WTC11 (cell line): ENCODE results near the gene UTP4. TPM values are rescaled to one million over a fixed set of nuclear protein-coding genes. Genes with fewer than 3 reads are reported as not detected.
A peak's percentile ranks its signal among the peaks of the same experiment; 100 is the strongest.

Source experiments
- ATAC-seq: fragments of 200-7000 bp; cut with Tn5 transposase; 2 replicates; pipeline ENCODE4 v1.10.0; 2021; ENCODE audit warnings: mild to moderate bottlenecking, moderate library complexity
- CTCF ChIA-PET: fragments of 300-600 bp; sonication (Branson Sonifier 250); formaldehyde crosslinking; loops from one replicate; lab custom pipeline; 2021; ENCODE audit warnings: antibody characterized with exemption; lab: Charles Lee
- POLR2A ChIA-PET: fragments of 350-600 bp; sonication (Branson Sonifier 250); formaldehyde crosslinking; loops from one replicate; lab custom pipeline; 2021; ENCODE audit warnings: antibody characterized with exemption; lab: Charles Lee
- DNase-seq: peaks from one replicate; pipeline ENCODE4 v3.0.0; 2021; ENCODE audit warnings: low spot score
- H3K27ac Mint-ChIP-seq: 2 replicates; pipeline ENCODE4 v1.8.0; 2021; ENCODE audit warnings: mixed read lengths
- H3K27me3 Mint-ChIP-seq: 2 replicates; pipeline ENCODE4 v1.8.0; 2021; ENCODE audit warnings: low read depth, mild to moderate bottlenecking, moderate library complexity, mixed read lengths
- H3K36me3 Mint-ChIP-seq: 2 replicates; pipeline ENCODE4 v1.8.0; 2021; ENCODE audit warnings: mixed read lengths
- H3K4me1 Mint-ChIP-seq: 2 replicates; pipeline ENCODE4 v1.8.0; 2022; ENCODE audit warnings: mixed read lengths
- H3K4me3 Mint-ChIP-seq: 2 replicates; pipeline ENCODE4 v1.8.0; 2021; ENCODE audit warnings: mild to moderate bottlenecking, moderate library complexity, mixed read lengths
- H3K9me3 Mint-ChIP-seq: 2 replicates; pipeline ENCODE4 v1.8.0; 2021; ENCODE audit warnings: mixed read lengths
- CTCF ChIP-seq: fragments of 200-600 bp; IDR thresholded peaks from 2 replicates; pipeline ENCODE4 v1.8.0; 2022; ENCODE audit warnings: antibody characterized with exemption
- EMX1 ChIP-seq: fragments of 250-450 bp; sonication (Bioruptor Pico); IDR thresholded peaks from 2 replicates; pipeline ENCODE4 v1.8.0; 2021; ENCODE audit warnings: mild to moderate bottlenecking
- GABPB1 ChIP-seq: sonication (generic); formaldehyde crosslinking; IDR thresholded peaks from 2 replicates; pipeline ENCODE4 v1.8.1; 2023; ENCODE audit warnings: mild to moderate bottlenecking, missing genetic modification reagents
- MYBL2 ChIP-seq: sonication (generic); formaldehyde crosslinking; IDR thresholded peaks from 2 replicates; pipeline ENCODE4 v1.8.1; 2023; ENCODE audit warnings: mild to moderate bottlenecking, moderate library complexity, missing genetic modification reagents
- NFYB ChIP-seq: sonication (generic); formaldehyde crosslinking; conservative IDR thresholded peaks from 2 replicates; pipeline ENCODE4 v1.8.0; 2022; ENCODE audit warnings: low read depth, missing genetic modification reagents
- NR3C1 ChIP-seq: sonication (generic); formaldehyde crosslinking; conservative IDR thresholded peaks from 2 replicates; pipeline ENCODE4 v1.8.1; 2023; ENCODE audit warnings: low read depth, mild to moderate bottlenecking, missing genetic modification reagents
- TEAD4 ChIP-seq: sonication (generic); formaldehyde crosslinking; IDR thresholded peaks from 2 replicates; pipeline ENCODE4 v1.8.0; 2022; ENCODE audit warnings: mild to moderate bottlenecking, missing genetic modification reagents
- ZNF281 ChIP-seq: sonication (generic); formaldehyde crosslinking; IDR thresholded peaks from 2 replicates; pipeline ENCODE4 v1.8.0; 2023; ENCODE audit warnings: mild to moderate bottlenecking, missing genetic modification reagents
- ZNF671 ChIP-seq: fragments of 250-450 bp; sonication (Bioruptor Pico); IDR thresholded peaks from 2 replicates; pipeline ENCODE4 v1.8.0; 2021; ENCODE audit warnings: mild to moderate bottlenecking
- ZSCAN18 ChIP-seq: fragments of 250-450 bp; sonication (Bioruptor Pico); IDR thresholded peaks from 2 replicates; pipeline ENCODE4 v2.1.2; 2022; ENCODE audit warnings: mild to moderate bottlenecking, moderate library complexity
- total RNA-seq: library from RNA; stranded (reverse); gene quantifications from 3 replicates; pipeline ENCODE4 v1.2.3, GENCODE V29; 2021
- TF ChIP-seq, protein P1 (sequence below): sonication (generic); formaldehyde crosslinking; IDR thresholded peaks from 2 replicates; pipeline ENCODE4 v1.8.1; 2022; ENCODE audit warnings: mild to moderate bottlenecking, moderate library complexity, missing genetic modification reagents
- TF ChIP-seq, protein P2 (sequence below): sonication (generic); formaldehyde crosslinking; IDR thresholded peaks from 2 replicates; pipeline ENCODE4 v1.8.1; 2022; ENCODE audit warnings: mild to moderate bottlenecking, missing genetic modification reagents, moderate library complexity, borderline replicate concordance
- TF ChIP-seq, protein P3 (sequence below): sonication (generic); formaldehyde crosslinking; IDR thresholded peaks from 2 replicates; pipeline ENCODE4 v1.8.1; 2022; ENCODE audit warnings: missing genetic modification reagents, borderline replicate concordance
- TF ChIP-seq, protein P4 (sequence below): fragments of 250-450 bp; sonication (Bioruptor Pico); IDR thresholded peaks from 2 replicates; pipeline ENCODE4 v1.8.0; 2021; ENCODE audit warnings: mild to moderate bottlenecking
- TF ChIP-seq, protein P5 (sequence below): sonication (generic); formaldehyde crosslinking; conservative IDR thresholded peaks from 2 replicates; pipeline ENCODE4 v1.8.1; 2023; ENCODE audit warnings: mild to moderate bottlenecking, low read depth, missing genetic modification reagents, moderate library complexity

Gene UTP4
- total RNA-seq, 1 experiment from 2014 or later = 85.7 TPM

- no peak for TF ChIP-seq ZSCAN18
Observed at GRCh38 chr16:69119536-69119935, 12.9 kb upstream of the UTP4 start (continued).

DNA sequence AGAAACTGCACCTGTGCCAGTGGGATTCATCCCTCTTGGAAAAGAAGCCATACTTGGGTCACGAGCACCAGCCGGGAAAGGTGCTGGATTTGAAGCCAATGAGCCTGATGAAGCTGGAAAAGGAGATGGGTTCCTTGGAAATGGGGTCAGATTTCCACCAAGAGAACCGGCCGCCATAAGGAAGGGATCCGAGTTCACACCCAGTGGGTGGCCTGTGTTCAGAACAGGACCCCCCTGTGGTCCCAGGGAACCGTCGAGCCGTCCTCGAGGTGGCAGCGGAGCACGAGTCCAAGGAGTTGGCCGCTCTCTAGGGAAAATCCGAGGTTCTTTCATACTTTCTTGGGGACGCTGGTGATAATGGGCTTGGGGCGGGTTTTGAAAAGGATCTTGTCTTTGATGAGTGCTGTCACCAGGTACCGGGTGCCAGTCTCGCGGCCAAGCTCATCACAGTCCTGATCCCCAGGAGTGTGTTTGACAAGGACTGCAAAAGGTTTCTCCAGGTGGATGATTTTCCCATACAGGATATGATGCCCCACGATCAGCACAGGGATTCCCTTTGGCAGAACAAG, 12.3 kb upstream of the UTP4 start:
- 0 out of 2 replicates have a peak overlapping the region, but pooled peaks have one; percentile 36 for H3K27ac Mint-ChIP-seq
- peaks cover 58% of the 10 kb centered on the region for H3K36me3 Mint-ChIP-seq
- POLR2A ChIA-PET = no interaction called here
- DNase-seq (no peak), ATAC-seq (no peak)
- no peaks in the 10 kb centered on the region for H3K27me3 Mint-ChIP-seq
- CTCF ChIA-PET = interaction anchor here (0.8 to 5.9 kb wide), 4 partner anchors 8 to 277 kb away, joined by 3 to 49 read pairs (median 4); partner anchors contain the start of gene TANGO6
- H3K4me1 Mint-ChIP-seq = no peaks in the 10 kb centered on the region
- H3K4me3 Mint-ChIP-seq = no peak overlapping the region
- no peaks in the 10 kb centered on the region for H3K9me3 Mint-ChIP-seq
- TF ChIP-seq, protein P1, sequence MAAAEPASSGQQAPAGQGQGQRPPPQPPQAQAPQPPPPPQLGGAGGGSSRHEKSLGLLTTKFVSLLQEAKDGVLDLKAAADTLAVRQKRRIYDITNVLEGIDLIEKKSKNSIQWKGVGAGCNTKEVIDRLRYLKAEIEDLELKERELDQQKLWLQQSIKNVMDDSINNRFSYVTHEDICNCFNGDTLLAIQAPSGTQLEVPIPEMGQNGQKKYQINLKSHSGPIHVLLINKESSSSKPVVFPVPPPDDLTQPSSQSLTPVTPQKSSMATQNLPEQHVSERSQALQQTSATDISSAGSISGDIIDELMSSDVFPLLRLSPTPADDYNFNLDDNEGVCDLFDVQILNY (CRISPR knock-in tag) = no peak
- no peak for TF ChIP-seq GABPB1 (CRISPR knock-in tag)
- no peak for TF ChIP-seq TEAD4 (CRISPR knock-in tag)
- no peak for TF ChIP-seq ZNF281 (CRISPR knock-in tag)
- TF ChIP-seq, protein P2, sequence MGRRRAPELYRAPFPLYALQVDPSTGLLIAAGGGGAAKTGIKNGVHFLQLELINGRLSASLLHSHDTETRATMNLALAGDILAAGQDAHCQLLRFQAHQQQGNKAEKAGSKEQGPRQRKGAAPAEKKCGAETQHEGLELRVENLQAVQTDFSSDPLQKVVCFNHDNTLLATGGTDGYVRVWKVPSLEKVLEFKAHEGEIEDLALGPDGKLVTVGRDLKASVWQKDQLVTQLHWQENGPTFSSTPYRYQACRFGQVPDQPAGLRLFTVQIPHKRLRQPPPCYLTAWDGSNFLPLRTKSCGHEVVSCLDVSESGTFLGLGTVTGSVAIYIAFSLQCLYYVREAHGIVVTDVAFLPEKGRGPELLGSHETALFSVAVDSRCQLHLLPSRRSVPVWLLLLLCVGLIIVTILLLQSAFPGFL (CRISPR knock-in tag) = no peak
- no peak for TF ChIP-seq NR3C1 (CRISPR knock-in tag)
- TF ChIP-seq, protein P3, sequence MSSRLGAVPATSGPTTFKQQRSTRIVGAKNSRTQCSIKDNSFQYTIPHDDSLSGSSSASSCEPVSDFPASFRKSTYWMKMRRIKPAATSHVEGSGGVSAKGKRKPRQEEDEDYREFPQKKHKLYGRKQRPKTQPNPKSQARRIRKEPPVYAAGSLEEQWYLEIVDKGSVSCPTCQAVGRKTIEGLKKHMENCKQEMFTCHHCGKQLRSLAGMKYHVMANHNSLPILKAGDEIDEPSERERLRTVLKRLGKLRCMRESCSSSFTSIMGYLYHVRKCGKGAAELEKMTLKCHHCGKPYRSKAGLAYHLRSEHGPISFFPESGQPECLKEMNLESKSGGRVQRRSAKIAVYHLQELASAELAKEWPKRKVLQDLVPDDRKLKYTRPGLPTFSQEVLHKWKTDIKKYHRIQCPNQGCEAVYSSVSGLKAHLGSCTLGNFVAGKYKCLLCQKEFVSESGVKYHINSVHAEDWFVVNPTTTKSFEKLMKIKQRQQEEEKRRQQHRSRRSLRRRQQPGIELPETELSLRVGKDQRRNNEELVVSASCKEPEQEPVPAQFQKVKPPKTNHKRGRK = no peak
- TF ChIP-seq ZNF671 (CRISPR knock-in tag) = no peak
- TF ChIP-seq, protein P4, sequence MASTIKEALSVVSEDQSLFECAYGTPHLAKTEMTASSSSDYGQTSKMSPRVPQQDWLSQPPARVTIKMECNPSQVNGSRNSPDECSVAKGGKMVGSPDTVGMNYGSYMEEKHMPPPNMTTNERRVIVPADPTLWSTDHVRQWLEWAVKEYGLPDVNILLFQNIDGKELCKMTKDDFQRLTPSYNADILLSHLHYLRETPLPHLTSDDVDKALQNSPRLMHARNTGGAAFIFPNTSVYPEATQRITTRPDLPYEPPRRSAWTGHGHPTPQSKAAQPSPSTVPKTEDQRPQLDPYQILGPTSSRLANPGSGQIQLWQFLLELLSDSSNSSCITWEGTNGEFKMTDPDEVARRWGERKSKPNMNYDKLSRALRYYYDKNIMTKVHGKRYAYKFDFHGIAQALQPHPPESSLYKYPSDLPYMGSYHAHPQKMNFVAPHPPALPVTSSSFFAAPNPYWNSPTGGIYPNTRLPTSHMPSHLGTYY (CRISPR knock-in tag) = no peak
- TF ChIP-seq MYBL2 (CRISPR knock-in tag) = no peak

- no peaks in the 10 kb centered on the region for H3K27me3 Mint-ChIP-seq
- peak; percentile 50 for DNase-seq
- ATAC-seq = peak; percentile 32
Observed at GRCh38 chr16:69123910-69124309, 8.5 kb upstream of the UTP4 start.

More at GRCh38 chr16:69123910-69124309, 8.5 kb upstream of the UTP4 start:
- Mint-ChIP-seq H3K4me3 (no peak overlapping the region), H3K4me1 (no peaks in the 10 kb centered on the region), H3K9me3 (no peaks in the 10 kb centered on the region), H3K36me3 (peaks cover 38% of the 10 kb centered on the region), H3K27ac (0 out of 2 replicates have a peak overlapping the region, but pooled peaks have one; percentile 76)
- POLR2A ChIA-PET = interaction anchor here (0.8 to 1.0 kb wide), 2 partner anchors 12 to 15 kb away, joined by 3 read pairs; no protein-coding TSS in a partner anchor
- TF ChIP-seq MYBL2 (CRISPR knock-in tag) (no peak), CTCF (peak; percentile 53), EMX1 (CRISPR knock-in tag) (no peak), NFYB (CRISPR knock-in tag) (no peak)
- TF ChIP-seq, protein P5, sequence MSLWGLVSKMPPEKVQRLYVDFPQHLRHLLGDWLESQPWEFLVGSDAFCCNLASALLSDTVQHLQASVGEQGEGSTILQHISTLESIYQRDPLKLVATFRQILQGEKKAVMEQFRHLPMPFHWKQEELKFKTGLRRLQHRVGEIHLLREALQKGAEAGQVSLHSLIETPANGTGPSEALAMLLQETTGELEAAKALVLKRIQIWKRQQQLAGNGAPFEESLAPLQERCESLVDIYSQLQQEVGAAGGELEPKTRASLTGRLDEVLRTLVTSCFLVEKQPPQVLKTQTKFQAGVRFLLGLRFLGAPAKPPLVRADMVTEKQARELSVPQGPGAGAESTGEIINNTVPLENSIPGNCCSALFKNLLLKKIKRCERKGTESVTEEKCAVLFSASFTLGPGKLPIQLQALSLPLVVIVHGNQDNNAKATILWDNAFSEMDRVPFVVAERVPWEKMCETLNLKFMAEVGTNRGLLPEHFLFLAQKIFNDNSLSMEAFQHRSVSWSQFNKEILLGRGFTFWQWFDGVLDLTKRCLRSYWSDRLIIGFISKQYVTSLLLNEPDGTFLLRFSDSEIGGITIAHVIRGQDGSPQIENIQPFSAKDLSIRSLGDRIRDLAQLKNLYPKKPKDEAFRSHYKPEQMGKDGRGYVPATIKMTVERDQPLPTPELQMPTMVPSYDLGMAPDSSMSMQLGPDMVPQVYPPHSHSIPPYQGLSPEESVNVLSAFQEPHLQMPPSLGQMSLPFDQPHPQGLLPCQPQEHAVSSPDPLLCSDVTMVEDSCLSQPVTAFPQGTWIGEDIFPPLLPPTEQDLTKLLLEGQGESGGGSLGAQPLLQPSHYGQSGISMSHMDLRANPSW (CRISPR knock-in tag) = no peak
- CTCF ChIA-PET = interaction anchor here (0.6 to 5.9 kb wide), 25 partner anchors 9 to 371 kb away, joined by 3 to 49 read pairs (median 3); partner anchors contain the start of genes CHTF8, HAS3 and UTP4
